K562 (cell line): ENCODE measurements around the gene WWC2. TPM values are rescaled to one million over a fixed set of nuclear protein-coding genes. Genes with fewer than 3 reads are reported as not detected.

Experiments
- ATF4 ChIP-seq: fragments of 450-650 bp; formaldehyde crosslinking; IDR thresholded peaks from 2 replicates; pipeline ENCODE4 v1.4.0; 2022; ENCODE audit warnings: mild to moderate bottlenecking, moderate library complexity
- ATF6 ChIP-seq: sonication (generic); formaldehyde crosslinking; IDR thresholded peaks from 2 replicates; pipeline ENCODE4 v1.4.0; 2020; ENCODE audit warnings: mild to moderate bottlenecking, missing genetic modification reagents
- CEBPB ChIP-seq: fragments of 450-650 bp; IDR thresholded peaks from 2 replicates; pipeline ENCODE4 v1.6.1; 2016; ENCODE audit warnings: missing genetic modification characterization, missing compliant biosample characterization
- ETS2 ChIP-seq: IDR thresholded peaks from 2 replicates; pipeline ENCODE4 v1.6.1; 2016; ENCODE audit warnings: borderline replicate concordance, missing genetic modification characterization, mild to moderate bottlenecking, moderate library complexity, missing compliant biosample characterization; ENCODE audit not compliant: poor library complexity, severe bottlenecking
- EZH2 ChIP-seq: IDR thresholded peaks from 2 replicates; pipeline ENCODE4 v1.6.1; 2012; ENCODE audit warnings: low read depth, mild to moderate bottlenecking, inconsistent platforms, low read length, borderline replicate concordance
- FOXJ3 ChIP-seq: sonication (generic); formaldehyde crosslinking; IDR thresholded peaks from 2 replicates; pipeline ENCODE4 v1.4.0; 2020; ENCODE audit warnings: mild to moderate bottlenecking, missing genetic modification reagents
- FOXM1 ChIP-seq, 2 experiments: fragments of 450-650 bp in 1 of 2; sonication (generic) in 1 of 2; formaldehyde crosslinking in 1 of 2; IDR thresholded peaks; 2 replicates each; pipeline versions ENCODE4 v1.6.1 to v1.9.0; 2017 to 2022; ENCODE audit warnings: low read depth in 2 of 2, mild to moderate bottlenecking in 2 of 2, missing genetic modification reagents in 1 of 2, moderate library complexity in 1 of 2
- HDAC8 ChIP-seq: fragments of 450-650 bp; IDR thresholded peaks from 2 replicates; pipeline ENCODE4 v1.6.1; 2016; ENCODE audit warnings: mild to moderate bottlenecking, missing genetic modification characterization, moderate library complexity, missing compliant biosample characterization
- HMGXB4 ChIP-seq: sonication (generic); formaldehyde crosslinking; IDR thresholded peaks from 2 replicates; pipeline ENCODE4 v1.8.1; 2023; ENCODE audit warnings: mild to moderate bottlenecking, missing genetic modification reagents
- LARP7 ChIP-seq: fragments of 450-650 bp; IDR thresholded peaks from 2 replicates; pipeline ENCODE4 v1.6.1; 2016
- MAX ChIP-seq: sonication (generic); formaldehyde crosslinking; IDR thresholded peaks from 2 replicates; pipeline ENCODE4 v1.9.0; 2022; ENCODE audit warnings: mild to moderate bottlenecking, missing genetic modification reagents
- MEF2A ChIP-seq: IDR thresholded peaks from 2 replicates; pipeline ENCODE4 v1.6.1; 2011; ENCODE audit warnings: low read depth, mild to moderate bottlenecking, low read length, moderate library complexity; ENCODE audit not compliant: control insufficient read depth
- NCOA6 ChIP-seq: fragments of 450-650 bp; IDR thresholded peaks from 2 replicates; pipeline ENCODE4 v1.6.1; 2017; ENCODE audit warnings: mild to moderate bottlenecking
- PHB2 ChIP-seq: fragments of 450-650 bp; IDR thresholded peaks from 2 replicates; pipeline ENCODE4 v1.6.1; 2017; ENCODE audit warnings: low read depth
- SRF ChIP-seq, 2 experiments: fragments of 250-450, 450-650 bp in 1 of 2; sonication (Bioruptor Pico) in 1 of 2; sonication (generic) in 1 of 2; formaldehyde crosslinking; IDR thresholded peaks; 2 replicates each; pipeline versions ENCODE4 v1.5.0 to v1.5.1; 2020 to 2022; ENCODE audit warnings: mild to moderate bottlenecking in 1 of 2, missing genetic modification reagents in 1 of 2
- XRCC4 ChIP-seq: IDR thresholded peaks from one replicate; pipeline ENCODE4 v1.6.1; 2011; ENCODE audit not compliant: insufficient read depth, insufficient read length; ENCODE audit errors: extremely low read depth
- ZBTB1 ChIP-seq: sonication (generic); formaldehyde crosslinking; IDR thresholded peaks from 2 replicates; pipeline ENCODE4 v1.8.1; 2023; ENCODE audit warnings: missing genetic modification reagents, low read depth, mild to moderate bottlenecking, borderline replicate concordance
- ZNF518B ChIP-seq: fragments of 250-450 bp; sonication (Bioruptor Pico); IDR thresholded peaks from 2 replicates; pipeline ENCODE4 v1.5.0; 2021; ENCODE audit warnings: mild to moderate bottlenecking, moderate library complexity
- polyA plus RNA-seq, 8 experiments: library from polyadenylated mRNA; depleted of rRNA in 4 of 8; stranded (reverse) in 5 of 8; unstranded in 3 of 8; fragments of >200 nt; fragmentation: Nextera tagmentation in 2 of 8; fragmentation: Illumina TruSeq in 1 of 8; extraction: Ambion mirVana in 2 of 8; extraction: Trizol in 1 of 8; gene quantifications; 2 replicates each; pipeline versions ENCODE4 v1.2.1 to v1.2.3, GENCODE V29; 2011 to 2014; ENCODE audit warnings: inconsistent platforms in 1 of 8, missing spikeins in 1 of 8
- total RNA-seq, 7 experiments: library from RNA; depleted of rRNA in 6 of 7; stranded (reverse); fragments of >200 nt in 6 of 7; fragmentation: Illumina TruSeq in 2 of 7; extraction: Trizol in 2 of 7; gene quantifications; 2 replicates each; pipeline versions ENCODE4 v1.2.1 to v1.2.3, GENCODE V29; 2011 to 2021; ENCODE audit warnings: low replicate concordance in 1 of 7

Gene WWC2
- total and polyA plus RNA-seq, 9 of the 15 experiments (the other 6 are each of a cell fraction or from before 2014, with no cell fraction given): 3.7 to 39.4 (median 19.6) TPM

- TF ChIP-seq CEBPB (tag) (no peak), HDAC8 (tag) (no peak), MEF2A (no peak), FOXM1 (IDR thresholded peaks at IDR 0.05; ENCODE audit: low read depth) (no peak), FOXM1 (CRISPR knock-in tag; IDR thresholded peaks at IDR 0.05; ENCODE audit: low read depth) (no peak), ATF4 (CRISPR knock-in tag) (no peak), SRF (CRISPR knock-in tag; IDR thresholded peaks at IDR 0.05) (no peak), ZBTB1 (CRISPR knock-in tag) (peak; percentile 74; the same call in 1 of the 2 replicates), ETS2 (tag) (no peak), NCOA6 (peak; percentile 41; the same call in 1 of the 2 replicates), ZNF518B (CRISPR knock-in tag) (no peak), HMGXB4 (CRISPR knock-in tag) (peak; percentile 17; the same call in 1 of the 2 replicates), EZH2 (no peak), LARP7 (no peak), PHB2 (no peak), XRCC4 (no peak), MAX (CRISPR knock-in tag) (no peak), FOXJ3 (CRISPR knock-in tag) (no peak), ATF6 (no peak)
Measured at GRCh38 chr4:183098019-183098722, 886 bp upstream of the WWC2 start (continued).
